GM12878 (cell line): ENCODE measurements around the gene MUC5B. TPM values are rescaled to one million over a fixed set of nuclear protein-coding genes. Genes with fewer than 3 reads are reported as not detected.

Experiments
- ATAC-seq: fragments of 200-7000 bp; cut with Tn5 transposase; 3 replicates; pipeline ENCODE4 v1.9.1; 2020; ENCODE audit warnings: mild to moderate bottlenecking, moderate library complexity
- BruUV-seq: library from RNA; stranded (reverse); fragments of 400-500 nt; replicated peaks from 2 replicates; lab custom pipeline; 2021; lab: Mats Ljungman, UMichigan
- CTCF ChIA-PET: fragments of 300-600 bp; sonication (Branson Sonifier 250); formaldehyde crosslinking; extraction: SDS; loops from one replicate; lab custom pipeline; 2021; ENCODE audit warnings: inconsistent platforms; lab: Yijun Ruan, JAX
- POLR2A ChIA-PET: fragments of 350-600 bp; formaldehyde crosslinking; extraction: SDS; loops from one replicate; lab custom pipeline; 2021; ENCODE audit warnings: inconsistent platforms; lab: Charles Lee
- RAD21 ChIA-PET: fragments of 300-600 bp; sonication (Branson Sonifier 250); formaldehyde crosslinking; loops from one replicate; lab custom pipeline; 2023; ENCODE audit warnings: antibody characterized with exemption; ENCODE audit not compliant: unreplicated experiment; lab: Charles Lee
- SMC1A ChIA-PET: fragments of 300-600 bp; sonication (Branson Sonifier 250); formaldehyde crosslinking; loops from one replicate; lab custom pipeline; 2023; ENCODE audit not compliant: unreplicated experiment, uncharacterized antibody; lab: Charles Lee
- DNase-seq: peaks from one replicate; pipeline ENCODE4 v3.0.0-alpha.2; 2011; ENCODE audit warnings: low read depth, low spot score
- FAIRE-seq: peaks from 3 replicates; lab custom pipeline; 2011; peaks lifted over from hg19 to GRCh38; lab: Jason Lieb, UNC
- H2AFZ ChIP-seq: 2 replicates; pipeline ENCODE4 v1.6.0; 2011; ENCODE audit warnings: low read depth, low read length, control low read depth; ENCODE audit not compliant: control insufficient read depth
- H3K27ac ChIP-seq: 2 replicates; pipeline ENCODE4 v1.5.1; 2011; ENCODE audit warnings: control low read depth; ENCODE audit not compliant: control insufficient read depth, insufficient read depth
- H3K27me3 ChIP-seq, 2 experiments: replicated peaks in 1 of 2; 2 replicates each; pipeline versions ENCODE4 v1.6.0 to v1.6.1; 2011; ENCODE audit warnings: low read length in 1 of 2; ENCODE audit not compliant: control insufficient read depth in 2 of 2, insufficient read depth in 2 of 2
- H3K36me3 ChIP-seq, 2 experiments: 2 replicates each; pipeline ENCODE4 v1.5.1; 2011; ENCODE audit warnings: low read length in 1 of 2; ENCODE audit not compliant: control insufficient read depth in 2 of 2, insufficient read depth in 2 of 2
- H3K4me1 ChIP-seq: 2 replicates; pipeline ENCODE4 v1.6.1; 2011; ENCODE audit warnings: mild to moderate bottlenecking, low read length, moderate library complexity, mixed read lengths; ENCODE audit not compliant: control insufficient read depth, insufficient read depth
- H3K4me2 ChIP-seq: 2 replicates; pipeline ENCODE4 v1.6.0; 2011; ENCODE audit warnings: control low read depth; ENCODE audit not compliant: control insufficient read depth, insufficient read depth
- H3K4me3 ChIP-seq: fragments of 200-600 bp; sonication (generic); 2 replicates; pipeline ENCODE4 v1.5.1; 2016
- H3K79me2 ChIP-seq: 2 replicates; pipeline ENCODE4 v1.6.0; 2011; ENCODE audit warnings: low read length; ENCODE audit not compliant: control insufficient read depth, insufficient read depth
- H3K9ac ChIP-seq: 2 replicates; pipeline ENCODE4 v1.8.0; 2011; ENCODE audit warnings: low read length, control low read depth, mixed read lengths; ENCODE audit not compliant: control insufficient read depth, insufficient read depth
- H3K9me3 ChIP-seq: replicated peaks from 3 replicates; pipeline ENCODE4 v1.5.1; 2011; ENCODE audit warnings: mild to moderate bottlenecking, low read length; ENCODE audit not compliant: control insufficient read depth, insufficient read depth
- H4K20me1 ChIP-seq: 2 replicates; pipeline ENCODE4 v1.6.0; 2011; ENCODE audit not compliant: control insufficient read depth, insufficient read depth
- ASH2L ChIP-seq: fragments of 300-600, 200-600 bp; sonication (generic); IDR thresholded peaks from 2 replicates; pipeline ENCODE4 v1.6.1; 2017; ENCODE audit warnings: low read depth, mild to moderate bottlenecking, borderline replicate concordance
- CHD1 ChIP-seq: IDR thresholded peaks from 2 replicates; pipeline ENCODE4 v1.6.1; 2012; ENCODE audit warnings: low read depth, low read length, improper control_type of control experiment
- CREB1 ChIP-seq: IDR thresholded peaks from 2 replicates; pipeline ENCODE4 v1.6.1; 2012; ENCODE audit warnings: low read depth, mild to moderate bottlenecking, inconsistent platforms
- EED ChIP-seq: sonication (generic); IDR thresholded peaks from 2 replicates; pipeline ENCODE4 v1.6.1; 2016; ENCODE audit warnings: antibody characterized with exemption, low read depth
- ESRRA ChIP-seq: IDR thresholded peaks from 2 replicates; pipeline ENCODE4 v1.6.1; 2012; ENCODE audit warnings: mild to moderate bottlenecking, low read length, improper control_type of control experiment
- FOXM1 ChIP-seq: IDR thresholded peaks from 2 replicates; pipeline ENCODE4 v1.6.1; 2012; ENCODE audit warnings: low read depth, mild to moderate bottlenecking, inconsistent platforms, low read length, moderate library complexity
- IKZF2 ChIP-seq, 2 experiments: fragments of 450-650 bp; IDR thresholded peaks; 2 replicates each; pipeline ENCODE4 v1.6.1; 2017; ENCODE audit warnings: mild to moderate bottlenecking in 2 of 2, moderate library complexity in 2 of 2
- IRF4 ChIP-seq: IDR thresholded peaks from 2 replicates; pipeline ENCODE4 v1.6.1; 2011; ENCODE audit warnings: low read depth, low read length
- JUND ChIP-seq: IDR thresholded peaks from 2 replicates; pipeline ENCODE4 v1.6.1; 2012; ENCODE audit warnings: low read depth, mild to moderate bottlenecking, low read length, improper control_type of control experiment, moderate library complexity
- NFYA ChIP-seq: IDR thresholded peaks from 2 replicates; pipeline ENCODE4 v1.6.1; 2011; ENCODE audit warnings: low read depth, mild to moderate bottlenecking, low read length, improper control_type of control experiment, borderline replicate concordance
- RELA ChIP-seq: fragments of 450-650 bp; IDR thresholded peaks from 2 replicates; pipeline ENCODE4 v1.8.0; 2014; ENCODE audit warnings: borderline replicate concordance; ENCODE audit not compliant: partially characterized antibody
- SMARCA5 ChIP-seq: fragments of 450-650 bp; IDR thresholded peaks from 2 replicates; pipeline ENCODE4 v1.6.1; 2017; ENCODE audit warnings: mild to moderate bottlenecking
- STAT3 ChIP-seq: IDR thresholded peaks from 2 replicates; pipeline ENCODE4 v1.6.1; 2011; ENCODE audit warnings: low read depth, low read length, improper control_type of control experiment
- SUPT20H ChIP-seq: IDR thresholded peaks from 2 replicates; pipeline ENCODE4 v1.6.1; 2011; ENCODE audit warnings: low read depth, mild to moderate bottlenecking, low read length, moderate library complexity, borderline replicate concordance; ENCODE audit not compliant: control insufficient read depth
- WGBS: methylation state at CpG from one replicate; pipeline ENCODE4 v1.1.6; 2016; ENCODE audit warnings: low lambda C conversion rate; ENCODE audit not compliant: insufficient replicate concordance, insufficient coverage; ENCODE audit errors: missing lambda C conversion rate; 5-methylcytosine and 5-hydroxymethylcytosine counted together
- in situ Hi-C: fragments of 300-500 bp; cut with MboI; formaldehyde crosslinking; loops from 9 replicates; pipeline ENCODE4 v1.14.3; 2018; ENCODE audit warnings: mixed read lengths
- intact Hi-C: fragments of 100-400 bp; cut with micrococcal nuclease; formaldehyde crosslinking; loops from one replicate; pipeline ENCODE4 v1.14.2; 2022; ENCODE audit not compliant: unreplicated experiment
- polyA plus RNA-seq, 11 experiments: library from polyadenylated mRNA; depleted of rRNA in 4 of 11; unstranded in 6 of 11; stranded (reverse) in 5 of 11; fragments of >200 nt; fragmentation: Nextera tagmentation in 4 of 11; fragmentation: Illumina TruSeq in 1 of 11; extraction: Ambion mirVana in 4 of 11; extraction: Trizol in 1 of 11; gene quantifications; 1 replicate in 1 of 11; 2 replicates in 10 of 11; pipeline versions ENCODE4 v1.2.1 to v1.2.3, GENCODE V29; 2011 to 2016; ENCODE audit warnings: inconsistent platforms in 2 of 11, missing spikeins in 2 of 11, low read depth in 1 of 11
- total RNA-seq, 4 experiments: library from RNA; depleted of rRNA in 3 of 4; stranded (reverse); fragments of >200 nt in 3 of 4; fragmentation: Illumina TruSeq in 1 of 4; extraction: Trizol in 1 of 4; gene quantifications; 2 replicates each; pipeline versions ENCODE4 v1.2.1 to v1.2.3, GENCODE V29; 2013 to 2021
- TF ChIP-seq, protein P1 (sequence below): IDR thresholded peaks from 2 replicates; pipeline ENCODE4 v1.6.1; 2012; ENCODE audit warnings: low read depth, low read length, improper control_type of control experiment
- TF ChIP-seq, protein P2 (sequence below): fragments of 450-650 bp; IDR thresholded peaks from 2 replicates; pipeline ENCODE4 v1.6.1; 2017; ENCODE audit warnings: mild to moderate bottlenecking, low read depth, inconsistent platforms; ENCODE audit not compliant: poor library complexity, severe bottlenecking
- TF ChIP-seq, protein P3 (sequence below): fragments of 150-350 bp; IDR thresholded peaks from 2 replicates; pipeline ENCODE4 v1.6.1; 2016; ENCODE audit warnings: low read depth, low read length
- TF ChIP-seq, protein P4 (sequence below): IDR thresholded peaks from 2 replicates; pipeline ENCODE4 v1.6.1; 2012; ENCODE audit warnings: low read depth, low read length, improper control_type of control experiment

MUC5B gene
- total and polyA plus RNA-seq, 10 of the 15 experiments (the other 5 are each of a cell fraction or from before 2014, with no cell fraction given) = 1.5 TPM; not detected in 9

DNA sequence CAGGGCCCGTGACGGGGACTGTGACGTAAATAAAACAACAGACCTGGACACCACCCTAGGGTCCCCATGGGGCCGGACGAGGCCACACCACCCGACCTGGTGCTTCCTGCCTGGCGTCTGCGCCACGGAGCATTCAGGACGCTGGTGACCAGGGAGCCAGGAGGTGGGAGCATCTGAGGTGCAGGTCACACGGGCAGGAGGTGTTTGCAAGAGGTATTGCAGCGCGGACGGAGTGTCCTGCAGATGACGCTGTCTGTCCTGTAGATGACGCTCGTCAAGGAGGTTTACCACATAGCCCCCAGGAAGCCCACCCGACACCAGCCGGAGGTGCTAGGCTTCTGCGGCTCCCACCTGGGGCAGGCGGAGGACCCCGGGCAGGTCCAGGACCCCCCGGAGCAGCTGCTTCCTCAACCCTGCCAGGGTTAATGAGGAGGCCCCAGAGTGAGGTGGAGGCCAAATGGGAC is 986 bp upstream of the MUC5B start:
- in situ Hi-C loops (no loop called here), intact Hi-C loops (no loop called here)
- Histone ChIP-seq H3K4me3 (no peak overlapping the region), H3K9me3 (no peaks in the 10 kb centered on the region), H3K4me2 (no peak overlapping the region), H3K36me3 (no peaks in the 10 kb centered on the region), H3K27me3 (no peaks in the 10 kb centered on the region), H4K20me1 (no peaks in the 10 kb centered on the region), H3K79me2 (no peaks in the 10 kb centered on the region), H3K27ac (no peak overlapping the region), H2AFZ (no peak overlapping the region), H3K9ac (no peak overlapping the region), H3K4me1 (no peaks in the 10 kb centered on the region)
- ChIA-PET RAD21 (no interaction called here), CTCF (interaction anchor here (0.6 kb wide), 1 partner anchor 104 kb away, joined by 3 read pairs; no protein-coding TSS in a partner anchor), SMC1A (no interaction called here), POLR2A (no interaction called here)
- no peak for DNase-seq
- 46% methylated on average over 23 of the region's 23 CpGs for WGBS
- TF ChIP-seq RELA = no peak
- no peak for TF ChIP-seq FOXM1
- no peak for TF ChIP-seq SUPT20H
- TF ChIP-seq, protein P1, sequence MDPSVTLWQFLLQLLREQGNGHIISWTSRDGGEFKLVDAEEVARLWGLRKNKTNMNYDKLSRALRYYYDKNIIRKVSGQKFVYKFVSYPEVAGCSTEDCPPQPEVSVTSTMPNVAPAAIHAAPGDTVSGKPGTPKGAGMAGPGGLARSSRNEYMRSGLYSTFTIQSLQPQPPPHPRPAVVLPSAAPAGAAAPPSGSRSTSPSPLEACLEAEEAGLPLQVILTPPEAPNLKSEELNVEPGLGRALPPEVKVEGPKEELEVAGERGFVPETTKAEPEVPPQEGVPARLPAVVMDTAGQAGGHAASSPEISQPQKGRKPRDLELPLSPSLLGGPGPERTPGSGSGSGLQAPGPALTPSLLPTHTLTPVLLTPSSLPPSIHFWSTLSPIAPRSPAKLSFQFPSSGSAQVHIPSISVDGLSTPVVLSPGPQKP = no peak
- no peak for TF ChIP-seq NFYA
- TF ChIP-seq EED = no peak
- no peak for TF ChIP-seq ASH2L
- TF ChIP-seq IRF4 = no peak
- TF ChIP-seq, protein P2, sequence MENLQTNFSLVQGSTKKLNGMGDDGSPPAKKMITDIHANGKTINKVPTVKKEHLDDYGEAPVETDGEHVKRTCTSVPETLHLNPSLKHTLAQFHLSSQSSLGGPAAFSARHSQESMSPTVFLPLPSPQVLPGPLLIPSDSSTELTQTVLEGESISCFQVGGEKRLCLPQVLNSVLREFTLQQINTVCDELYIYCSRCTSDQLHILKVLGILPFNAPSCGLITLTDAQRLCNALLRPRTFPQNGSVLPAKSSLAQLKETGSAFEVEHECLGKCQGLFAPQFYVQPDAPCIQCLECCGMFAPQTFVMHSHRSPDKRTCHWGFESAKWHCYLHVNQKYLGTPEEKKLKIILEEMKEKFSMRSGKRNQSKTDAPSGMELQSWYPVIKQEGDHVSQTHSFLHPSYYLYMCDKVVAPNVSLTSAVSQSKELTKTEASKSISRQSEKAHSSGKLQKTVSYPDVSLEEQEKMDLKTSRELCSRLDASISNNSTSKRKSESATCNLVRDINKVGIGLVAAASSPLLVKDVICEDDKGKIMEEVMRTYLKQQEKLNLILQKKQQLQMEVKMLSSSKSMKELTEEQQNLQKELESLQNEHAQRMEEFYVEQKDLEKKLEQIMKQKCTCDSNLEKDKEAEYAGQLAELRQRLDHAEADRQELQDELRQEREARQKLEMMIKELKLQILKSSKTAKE = no peak
- TF ChIP-seq SMARCA5 = no peak
- TF ChIP-seq, protein P3, sequence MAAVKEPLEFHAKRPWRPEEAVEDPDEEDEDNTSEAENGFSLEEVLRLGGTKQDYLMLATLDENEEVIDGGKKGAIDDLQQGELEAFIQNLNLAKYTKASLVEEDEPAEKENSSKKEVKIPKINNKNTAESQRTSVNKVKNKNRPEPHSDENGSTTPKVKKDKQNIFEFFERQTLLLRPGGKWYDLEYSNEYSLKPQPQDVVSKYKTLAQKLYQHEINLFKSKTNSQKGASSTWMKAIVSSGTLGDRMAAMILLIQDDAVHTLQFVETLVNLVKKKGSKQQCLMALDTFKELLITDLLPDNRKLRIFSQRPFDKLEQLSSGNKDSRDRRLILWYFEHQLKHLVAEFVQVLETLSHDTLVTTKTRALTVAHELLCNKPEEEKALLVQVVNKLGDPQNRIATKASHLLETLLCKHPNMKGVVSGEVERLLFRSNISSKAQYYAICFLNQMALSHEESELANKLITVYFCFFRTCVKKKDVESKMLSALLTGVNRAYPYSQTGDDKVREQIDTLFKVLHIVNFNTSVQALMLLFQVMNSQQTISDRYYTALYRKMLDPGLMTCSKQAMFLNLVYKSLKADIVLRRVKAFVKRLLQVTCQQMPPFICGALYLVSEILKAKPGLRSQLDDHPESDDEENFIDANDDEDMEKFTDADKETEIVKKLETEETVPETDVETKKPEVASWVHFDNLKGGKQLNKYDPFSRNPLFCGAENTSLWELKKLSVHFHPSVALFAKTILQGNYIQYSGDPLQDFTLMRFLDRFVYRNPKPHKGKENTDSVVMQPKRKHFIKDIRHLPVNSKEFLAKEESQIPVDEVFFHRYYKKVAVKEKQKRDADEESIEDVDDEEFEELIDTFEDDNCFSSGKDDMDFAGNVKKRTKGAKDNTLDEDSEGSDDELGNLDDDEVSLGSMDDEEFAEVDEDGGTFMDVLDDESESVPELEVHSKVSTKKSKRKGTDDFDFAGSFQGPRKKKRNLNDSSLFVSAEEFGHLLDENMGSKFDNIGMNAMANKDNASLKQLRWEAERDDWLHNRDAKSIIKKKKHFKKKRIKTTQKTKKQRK = no peak
- no peak for TF ChIP-seq ESRRA
- no peak for TF ChIP-seq STAT3
- TF ChIP-seq IKZF2 (IDR thresholded peaks at IDR 0.05) = no peak
- TF ChIP-seq, protein P4, sequence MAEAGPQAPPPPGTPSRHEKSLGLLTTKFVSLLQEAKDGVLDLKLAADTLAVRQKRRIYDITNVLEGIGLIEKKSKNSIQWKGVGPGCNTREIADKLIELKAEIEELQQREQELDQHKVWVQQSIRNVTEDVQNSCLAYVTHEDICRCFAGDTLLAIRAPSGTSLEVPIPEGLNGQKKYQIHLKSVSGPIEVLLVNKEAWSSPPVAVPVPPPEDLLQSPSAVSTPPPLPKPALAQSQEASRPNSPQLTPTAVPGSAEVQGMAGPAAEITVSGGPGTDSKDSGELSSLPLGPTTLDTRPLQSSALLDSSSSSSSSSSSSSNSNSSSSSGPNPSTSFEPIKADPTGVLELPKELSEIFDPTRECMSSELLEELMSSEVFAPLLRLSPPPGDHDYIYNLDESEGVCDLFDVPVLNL = no peak
- TF ChIP-seq CREB1 = no peak
- no peak for TF ChIP-seq JUND
- TF ChIP-seq CHD1 = no peak
- no TSS peak for BruUV-seq
- no peak for FAIRE-seq
- ATAC-seq = no peak
